NCI-H446 (cell line): ENCODE data around the gene DPEP3.

Experiments used
- DNase-seq, 2 experiments: peaks; one replicate each; lab custom pipeline; 2025; lab: John Stamatoyannopoulos, UW

DPEP3 gene

DNA sequence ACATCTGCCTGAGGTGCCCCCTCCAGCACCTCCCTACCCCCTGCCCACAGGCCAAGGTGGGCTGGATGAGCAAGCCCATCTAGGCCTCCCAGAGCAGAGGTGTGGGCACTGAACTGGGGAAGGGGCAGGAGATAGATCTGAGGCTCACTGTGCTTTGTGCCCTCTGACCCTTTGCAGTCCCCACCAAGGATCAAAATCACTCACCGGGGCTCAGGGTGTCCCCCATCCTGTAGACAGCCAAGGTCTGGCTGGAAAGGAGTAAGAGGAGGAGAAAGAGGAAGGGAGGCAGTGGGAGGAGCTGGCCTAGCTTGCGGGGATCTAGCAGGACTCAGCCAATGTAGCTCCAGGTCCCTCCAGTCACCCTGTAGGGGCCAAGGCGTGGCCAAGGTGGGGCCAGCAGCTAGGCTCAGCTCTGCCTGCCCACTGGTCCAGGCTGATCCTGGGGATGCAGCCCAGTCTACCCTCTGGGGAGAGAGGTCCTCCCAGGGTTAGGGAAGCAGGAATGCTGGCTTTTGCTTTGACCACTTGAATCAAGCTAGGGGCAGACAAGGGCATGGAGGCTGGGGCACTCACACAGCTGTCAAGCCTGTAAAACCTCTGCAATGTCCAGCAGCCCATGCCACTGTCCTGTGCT, 13.6 kb downstream of the DPEP3 start:
- DNase-seq: no peak

GRCh38 chr16:67965668-67966548, 14.4 kb downstream of the DPEP3 start:
- no peak for DNase-seq

DNA sequence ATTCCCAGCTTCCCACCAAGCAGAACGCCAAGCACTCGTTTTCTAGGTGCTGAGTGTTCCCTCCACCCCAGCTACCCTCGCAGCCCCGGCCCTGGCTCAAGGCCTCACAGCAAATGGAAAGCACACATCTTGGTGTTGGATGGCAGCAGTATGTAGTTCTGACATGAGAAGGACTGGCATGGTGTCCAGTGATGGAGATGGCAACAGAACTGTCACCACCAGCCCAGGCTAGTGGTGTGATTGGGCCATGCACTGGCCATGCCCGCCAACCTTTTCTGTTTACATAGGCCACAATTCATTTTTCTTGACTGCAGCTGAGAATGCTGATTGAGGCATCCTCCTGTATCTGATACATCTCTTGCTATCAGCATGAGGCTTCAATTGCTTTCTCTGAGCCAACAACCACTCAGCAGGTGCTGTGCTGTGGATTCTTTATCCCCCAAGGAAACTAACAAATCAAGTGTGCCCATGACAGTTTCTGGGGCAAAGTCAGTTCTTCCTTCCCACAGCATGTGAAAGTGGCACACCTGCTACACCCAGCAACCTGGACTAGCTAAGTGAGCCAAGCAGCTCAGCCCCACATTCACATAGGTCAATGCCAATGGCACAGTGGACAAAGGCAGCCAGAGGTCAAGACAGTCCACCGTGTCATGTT, 15.7 kb downstream of the DPEP3 start:
- no peak for DNase-seq

DNA sequence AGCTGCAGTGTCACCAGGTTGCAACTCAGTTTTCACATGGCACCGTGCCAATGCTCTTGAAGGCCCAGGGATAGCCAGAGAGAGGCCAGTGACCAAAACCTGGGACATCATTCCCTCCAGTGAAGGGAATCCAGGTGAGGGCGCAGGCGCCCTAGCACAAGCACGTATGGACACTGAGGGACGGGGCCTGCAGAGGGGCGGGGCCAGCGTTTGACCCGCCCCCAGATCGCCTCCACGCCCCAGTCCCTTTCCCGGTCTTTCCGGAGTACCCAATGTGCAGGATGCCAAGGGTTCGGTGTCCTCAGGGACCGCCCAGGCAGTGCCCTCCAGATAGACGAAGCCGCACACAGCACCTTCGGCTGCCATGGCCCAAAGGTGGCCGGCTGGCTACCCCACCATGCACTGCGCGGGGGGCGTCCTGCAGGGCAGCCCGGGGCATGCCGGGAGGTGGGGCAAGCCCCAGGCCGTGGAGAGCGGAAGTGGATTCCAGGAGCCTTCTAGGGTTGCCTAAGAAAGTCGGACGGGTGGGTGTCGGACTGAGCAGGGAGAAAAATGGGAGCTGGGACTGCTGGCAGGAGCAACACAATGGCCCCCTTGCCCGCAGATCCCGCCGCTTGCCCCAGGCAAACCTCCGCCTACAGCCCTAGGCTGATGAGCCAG, 16.5 kb downstream of the DPEP3 start:
- no peak for DNase-seq

DNA sequence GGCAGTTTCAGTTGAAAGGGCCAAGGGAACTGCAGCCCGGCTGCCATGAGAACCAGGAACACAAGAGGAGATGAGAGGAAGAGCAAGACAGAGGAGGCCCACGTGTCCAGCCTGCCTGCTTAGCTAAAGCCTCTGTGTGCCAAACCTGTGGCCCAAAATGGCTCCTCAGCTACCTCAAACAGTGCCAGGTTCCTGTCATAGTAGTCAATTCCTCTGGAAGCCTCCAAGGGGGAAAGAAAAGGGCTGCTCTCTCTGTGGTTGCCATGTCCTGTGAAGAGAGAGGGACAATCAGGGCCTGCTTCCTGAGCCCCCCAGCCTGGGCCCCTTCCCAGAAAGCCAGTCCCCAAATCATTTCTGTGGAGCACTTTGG, 17.0 kb downstream of the DPEP3 start:
- no peak for DNase-seq

DNA sequence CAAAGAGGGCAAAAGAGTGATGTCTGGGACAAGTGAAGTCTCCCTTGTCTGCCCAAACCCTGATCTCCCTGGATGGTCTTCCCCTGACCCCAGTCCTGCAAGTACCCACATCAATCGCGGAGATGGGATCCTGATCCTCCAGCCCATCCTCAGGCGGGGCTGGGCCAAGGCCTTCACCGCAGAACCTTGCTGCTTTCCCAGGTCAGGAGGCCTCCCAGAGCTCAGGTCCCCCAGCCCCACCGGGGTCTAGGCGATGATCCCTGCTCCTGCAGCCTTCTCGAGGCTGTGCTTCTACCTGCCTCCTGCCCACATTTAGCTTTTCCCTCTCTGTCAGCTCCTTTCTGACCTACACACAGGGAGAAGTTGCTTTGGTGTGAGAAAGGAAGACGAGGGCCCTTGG, 18.2 kb downstream of the DPEP3 start:
- DNase-seq: no peak

GRCh38 chr16:67961551-67961957, 18.7 kb downstream of the DPEP3 start:
- DNase-seq: peak in 1 of 2 experiments; percentile 4

DNA sequence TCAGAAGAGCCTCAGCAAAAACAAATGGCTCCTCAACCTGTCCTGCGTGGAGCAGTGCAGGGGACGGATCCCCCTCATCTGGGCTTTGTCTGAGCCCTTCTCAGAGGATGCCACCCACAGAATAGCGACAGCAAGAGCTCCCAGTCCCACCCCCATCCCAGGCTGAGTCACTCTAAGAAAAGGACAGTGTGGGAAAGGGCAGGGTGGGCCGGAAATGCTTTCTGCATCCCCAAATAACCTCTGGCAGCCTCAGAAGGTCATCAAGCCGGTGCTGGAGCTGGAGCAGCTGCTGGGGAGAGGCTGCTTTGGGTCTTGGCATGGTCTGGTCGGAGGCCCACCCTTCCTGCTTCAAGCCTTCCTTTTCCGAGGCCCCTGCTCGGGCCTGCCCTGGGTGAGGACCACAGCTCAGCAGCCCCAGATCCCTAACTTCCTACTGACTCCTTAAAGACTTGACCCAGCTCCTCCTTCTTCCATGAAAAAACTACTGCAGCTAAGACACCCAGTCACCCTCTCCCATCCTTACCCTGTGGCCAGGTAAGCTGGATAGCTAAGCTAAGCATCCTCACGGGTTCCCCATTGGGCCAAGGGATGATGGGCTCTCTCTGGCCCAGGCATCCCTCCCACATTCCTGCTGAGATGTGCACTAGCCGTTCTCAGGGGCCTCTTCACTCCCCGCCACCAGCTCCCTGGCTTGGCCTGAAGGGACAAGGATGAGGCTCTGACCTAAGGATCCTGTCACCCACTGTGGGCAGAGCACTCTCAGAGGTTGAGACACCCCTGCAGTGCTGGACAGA, 20.6 kb downstream of the DPEP3 start:
- DNase-seq: no peak

DNA sequence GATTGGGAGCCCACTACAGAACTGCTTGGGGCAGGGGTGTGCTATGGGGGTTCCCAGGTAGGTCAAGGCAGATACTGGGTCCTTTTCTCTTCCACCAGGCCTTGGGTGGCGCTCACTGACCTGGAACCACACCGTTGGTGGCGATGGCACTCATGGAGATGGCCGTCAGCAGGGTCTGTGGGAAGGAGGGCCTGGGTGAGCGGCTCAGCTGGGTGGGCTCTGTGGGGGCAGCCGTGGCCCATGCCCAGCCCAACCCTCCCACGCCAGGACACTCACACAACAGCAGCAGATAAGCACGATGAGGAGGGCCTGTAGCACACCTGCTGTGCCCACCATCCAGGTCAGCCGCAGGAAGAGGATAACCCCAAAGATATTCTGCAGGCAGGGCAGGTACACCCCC, 22.7 kb downstream of the DPEP3 start:
- no peak for DNase-seq

DNA sequence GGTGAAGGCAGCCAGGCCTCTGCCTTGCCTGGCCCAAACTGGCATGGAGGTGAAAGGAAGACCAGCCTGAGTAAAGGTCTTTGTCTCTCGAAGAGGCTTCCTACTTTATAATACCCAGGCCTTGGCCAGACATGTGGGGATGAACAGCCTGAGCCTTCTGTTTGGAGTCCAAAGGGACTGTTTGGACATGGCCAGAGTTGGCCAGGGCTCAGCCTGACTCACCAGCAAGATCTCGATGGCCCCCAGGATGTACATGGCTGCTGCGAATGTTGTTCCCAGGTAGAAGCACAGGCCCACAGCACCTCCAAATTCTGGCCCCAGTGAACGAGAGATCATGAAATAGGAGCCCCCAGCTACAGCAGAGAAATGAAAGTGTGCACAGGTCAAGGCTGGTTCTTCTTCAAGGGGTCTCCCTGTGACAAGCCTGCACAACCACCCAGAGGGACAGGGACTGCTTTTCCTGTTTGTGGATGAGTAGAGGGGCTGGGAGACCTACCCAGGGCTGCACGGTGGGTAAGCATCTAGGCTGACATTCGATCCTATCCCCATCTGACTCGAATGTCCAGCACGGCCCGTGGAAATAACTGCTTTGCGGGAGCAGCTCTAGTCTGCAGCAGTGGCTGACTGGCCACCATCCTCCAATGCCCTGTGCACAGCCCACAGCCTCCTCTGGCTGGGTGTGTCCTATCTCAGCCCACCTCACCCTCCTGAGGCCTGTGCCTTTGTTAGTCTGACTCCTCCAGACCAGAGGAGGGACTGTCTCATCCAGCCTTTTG, 25.7 kb downstream of the DPEP3 start:
- no peak for DNase-seq

GRCh38 chr16:67953641-67954375, 26.5 kb downstream of the DPEP3 start:
- no peak for DNase-seq

DNA sequence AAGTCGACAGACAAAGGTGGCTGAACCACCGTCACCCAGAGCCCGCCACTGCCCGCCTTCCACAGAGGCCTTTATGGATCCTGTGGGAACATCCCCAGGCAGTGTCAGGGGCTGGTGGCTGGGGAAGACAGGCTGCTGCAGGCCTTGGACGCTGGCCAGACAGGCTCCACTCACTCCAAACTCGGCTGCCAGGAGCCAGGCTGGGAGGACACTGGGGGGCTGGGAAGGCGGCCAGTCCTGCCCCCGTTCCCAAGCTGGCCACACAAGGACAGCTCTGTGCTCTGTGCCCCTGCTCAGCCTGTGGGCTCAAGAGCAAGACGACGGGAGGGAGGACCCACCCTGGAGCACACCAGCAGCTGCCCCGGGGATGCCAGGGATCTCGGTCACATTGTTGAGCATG, 28.8 kb downstream of the DPEP3 start:
- peak in 1 of 2 experiments; percentile 64 for DNase-seq

DNA sequence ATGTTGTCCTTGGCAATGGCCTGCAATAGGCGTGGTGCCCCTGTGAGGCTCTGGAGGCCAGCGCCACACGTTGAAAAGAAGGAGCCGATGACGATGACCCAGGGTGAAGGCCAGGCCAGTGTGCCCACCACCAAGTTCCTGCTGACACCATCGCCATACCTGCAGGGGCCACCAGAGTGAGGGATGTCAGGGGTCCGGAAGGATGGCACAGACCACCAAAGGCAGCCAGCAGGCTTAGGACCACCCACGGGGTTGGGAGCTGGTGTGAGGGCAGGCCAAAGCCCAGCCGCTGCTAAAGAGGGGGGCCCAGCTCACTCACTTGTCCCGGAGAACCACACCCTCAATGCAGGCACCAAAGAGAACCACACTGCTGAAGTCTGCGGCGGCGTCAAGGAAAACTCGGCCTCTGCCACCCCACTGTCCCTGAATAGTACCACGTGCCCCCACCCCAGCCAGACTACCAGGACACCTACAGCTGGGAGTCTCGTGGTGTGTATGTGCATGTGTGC, 29.9 kb downstream of the DPEP3 start:
- no peak for DNase-seq

- DNase-seq: no peak
Observed at GRCh38 chr16:67949645-67950044, 30.7 kb downstream of the DPEP3 start.

DNA sequence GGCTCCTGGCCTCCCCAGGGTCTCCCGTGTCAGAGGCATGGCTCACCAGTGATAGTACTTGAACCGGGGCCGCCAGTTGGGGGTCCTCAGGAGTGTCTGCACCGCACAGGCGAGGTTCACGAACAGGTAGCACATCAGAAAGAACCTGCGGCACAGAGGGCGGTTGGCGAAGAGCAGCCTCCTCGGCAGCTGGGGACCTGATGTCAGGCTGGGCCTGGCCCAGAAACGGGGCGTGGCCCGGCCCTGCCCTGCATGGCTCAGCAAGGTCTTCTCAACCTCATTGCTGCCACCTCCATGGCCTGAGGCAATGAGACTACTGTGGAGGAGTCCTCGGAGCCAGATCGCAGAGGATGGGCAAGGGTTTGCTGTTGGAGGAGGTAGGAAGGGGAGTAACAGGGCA, 32.3 kb downstream of the DPEP3 start:
- DNase-seq: no peak

DNA sequence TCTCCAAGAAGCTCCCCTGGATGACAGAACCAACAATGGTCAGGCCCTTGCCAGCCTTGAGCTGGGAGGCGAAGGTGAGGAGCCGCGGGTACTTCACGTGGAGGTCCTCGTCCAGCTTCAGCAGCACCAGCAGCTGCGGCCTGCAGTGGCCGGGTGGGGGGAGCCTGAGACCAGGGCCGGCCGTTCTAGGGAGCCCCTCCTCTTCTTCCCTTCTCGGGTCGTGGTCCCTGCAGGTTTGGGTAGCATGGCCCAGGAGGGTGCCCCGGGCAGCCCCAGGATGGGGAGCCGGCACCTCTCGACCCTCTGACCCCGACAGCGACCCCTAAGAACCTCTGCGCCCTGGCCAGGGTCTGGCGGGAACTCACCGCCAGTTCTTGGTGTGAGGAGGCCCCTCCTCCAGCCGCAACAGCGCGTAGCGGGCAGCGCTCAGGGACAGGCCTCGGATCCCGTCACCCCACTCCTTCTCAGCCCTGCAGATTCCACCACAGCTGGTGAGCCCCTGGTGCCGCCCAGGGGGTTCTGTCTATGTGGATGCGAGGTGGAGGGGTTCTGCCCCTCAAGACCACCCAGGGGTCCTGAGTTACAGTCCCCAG, 33.2 kb downstream of the DPEP3 start:
- DNase-seq: no peak

DNA sequence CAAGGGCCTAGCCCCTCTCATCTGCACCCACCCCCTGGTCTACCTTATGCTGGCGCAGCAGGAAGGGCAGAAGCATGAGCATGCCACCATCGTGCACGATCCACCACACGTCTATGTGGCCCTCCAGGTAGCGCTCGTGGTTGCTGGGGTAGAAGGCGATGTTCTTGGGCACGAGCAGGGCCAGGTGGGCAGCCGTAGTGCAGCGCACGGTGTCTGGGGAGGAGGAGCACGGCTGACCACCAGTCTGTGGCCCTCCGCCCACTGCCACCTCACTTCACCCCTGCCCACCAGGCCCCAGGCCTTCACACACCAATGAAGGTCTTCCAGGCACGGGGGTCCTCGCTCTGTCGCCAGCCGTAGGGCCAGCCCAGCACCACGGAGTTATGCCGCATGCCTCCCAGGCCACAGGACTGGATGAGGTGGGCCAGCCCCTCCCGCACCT, 34.1 kb downstream of the DPEP3 start:
- no peak for DNase-seq

DNA sequence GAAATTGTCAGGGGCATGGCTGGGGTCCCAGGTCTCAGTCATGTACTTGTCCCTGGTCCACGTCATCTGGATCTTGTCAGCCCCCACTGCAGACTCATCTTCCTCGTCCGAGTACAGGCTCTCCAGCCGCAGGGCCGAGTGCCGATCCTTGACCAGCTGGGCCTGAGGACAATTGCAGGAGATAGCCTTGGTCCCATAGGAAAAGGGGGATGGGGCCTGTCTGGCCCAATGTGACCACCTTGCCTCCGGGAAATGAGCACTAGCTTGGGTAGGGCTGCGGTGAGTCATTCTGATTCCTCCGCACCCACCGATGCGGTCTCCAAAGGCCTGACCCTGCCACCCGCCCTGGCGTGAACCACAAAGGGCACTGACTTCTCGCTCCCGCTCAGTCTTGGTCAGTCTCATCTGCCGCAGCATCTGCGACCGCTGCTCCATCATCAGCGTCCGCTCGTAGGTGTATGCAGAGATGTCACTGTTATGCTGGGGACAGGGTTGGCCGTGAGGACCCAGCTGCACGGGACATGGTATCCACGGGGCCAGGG, 34.8 kb downstream of the DPEP3 start:
- DNase-seq: no peak

DNA sequence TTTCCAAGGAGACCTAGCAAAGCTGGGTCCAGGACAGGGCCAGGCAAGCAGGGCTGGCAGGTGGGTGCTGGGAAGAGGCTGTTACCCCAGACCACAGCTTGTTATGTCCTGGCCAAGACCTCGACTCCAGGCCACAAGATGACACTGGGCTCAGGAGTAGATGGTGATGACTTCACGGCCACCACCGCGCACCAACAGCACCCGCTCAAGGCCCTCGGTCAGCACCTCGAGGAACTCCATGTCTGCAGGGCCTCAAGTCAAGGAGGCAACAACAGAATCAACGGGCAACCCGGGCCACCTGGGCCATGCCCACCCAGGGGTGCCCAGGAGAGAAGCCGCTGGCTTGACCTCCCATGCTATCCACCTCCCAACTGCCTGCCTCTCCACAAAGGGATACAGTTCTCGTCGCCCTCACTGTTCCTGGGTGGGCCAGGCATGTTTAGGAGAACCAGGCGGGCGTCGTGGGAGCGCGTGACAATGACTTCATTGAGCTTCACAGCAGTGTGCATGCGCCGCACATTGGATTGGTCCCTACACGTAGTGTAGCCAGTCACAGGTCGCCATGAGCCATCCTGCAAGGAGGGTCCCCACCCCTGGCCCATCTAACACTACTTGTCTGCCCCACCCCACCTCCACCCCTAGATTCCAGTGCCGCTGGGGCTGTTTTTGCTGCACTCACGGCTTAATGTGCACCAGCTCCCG, 35.5 kb downstream of the DPEP3 start:
- DNase-seq: no peak
